Activated T-cell treated with anti-CD3 and anti-CD28 coated beads, Interleukin-2, amount 50 U/mL, for 48 hours (primary cell): ENCODE results near the gene KLHDC2.
"Not testable (repeated sequence)": the region's sequence is repeated elsewhere in the genome, so short reads cannot be mapped to it uniquely, and the experiment has no call there.

Experiments
- DNase-seq, 2 experiments: peaks; one replicate each; pipeline ENCODE4 v3.0.0-alpha.2; 2020

The KLHDC2 gene, protein sequence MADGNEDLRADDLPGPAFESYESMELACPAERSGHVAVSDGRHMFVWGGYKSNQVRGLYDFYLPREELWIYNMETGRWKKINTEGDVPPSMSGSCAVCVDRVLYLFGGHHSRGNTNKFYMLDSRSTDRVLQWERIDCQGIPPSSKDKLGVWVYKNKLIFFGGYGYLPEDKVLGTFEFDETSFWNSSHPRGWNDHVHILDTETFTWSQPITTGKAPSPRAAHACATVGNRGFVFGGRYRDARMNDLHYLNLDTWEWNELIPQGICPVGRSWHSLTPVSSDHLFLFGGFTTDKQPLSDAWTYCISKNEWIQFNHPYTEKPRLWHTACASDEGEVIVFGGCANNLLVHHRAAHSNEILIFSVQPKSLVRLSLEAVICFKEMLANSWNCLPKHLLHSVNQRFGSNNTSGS

DNA sequence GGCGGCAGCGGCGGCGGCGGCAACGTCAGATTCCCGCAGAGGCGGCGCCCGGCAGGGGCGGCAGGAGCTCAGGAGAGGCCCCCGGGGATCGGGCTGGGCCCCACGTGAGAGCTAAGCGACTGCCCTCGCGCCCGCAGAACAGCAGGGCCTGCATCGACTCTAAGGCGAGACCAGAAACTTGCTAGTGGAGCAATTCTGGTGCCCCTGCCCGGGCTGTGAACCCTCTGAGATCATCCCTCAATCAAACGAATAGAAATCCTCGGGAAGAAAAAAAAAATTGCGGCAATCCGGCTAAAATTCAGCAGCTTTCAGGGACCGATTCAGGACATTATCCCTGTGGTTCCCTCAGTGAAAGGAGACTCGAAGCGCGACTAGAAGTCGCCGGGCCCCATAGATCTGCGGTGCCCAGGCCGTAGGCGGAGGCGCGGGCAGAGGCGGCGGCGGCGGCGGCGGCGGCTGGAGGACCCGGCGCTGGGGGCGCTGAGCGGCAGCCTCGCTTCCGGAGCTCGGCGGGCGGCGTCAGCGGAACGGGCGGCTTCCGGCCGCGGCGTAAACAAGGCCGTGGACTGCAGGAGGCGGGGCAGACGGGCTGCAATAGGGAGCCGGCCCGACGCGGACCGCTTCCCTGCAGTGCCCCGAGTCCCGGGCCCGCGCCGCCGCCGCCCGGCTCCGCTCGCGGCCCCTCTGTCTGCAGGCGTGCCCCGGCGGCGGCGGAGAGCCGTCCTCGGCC is at the start of gene KLHDC2:
Gene KLHDC2 (plus strand): TSS at position 583 of the 730 bp plus-strand sequence. CDS start 316 bp downstream, outside the sequence.
- peak; percentile 88 to 93 for DNase-seq

DNA sequence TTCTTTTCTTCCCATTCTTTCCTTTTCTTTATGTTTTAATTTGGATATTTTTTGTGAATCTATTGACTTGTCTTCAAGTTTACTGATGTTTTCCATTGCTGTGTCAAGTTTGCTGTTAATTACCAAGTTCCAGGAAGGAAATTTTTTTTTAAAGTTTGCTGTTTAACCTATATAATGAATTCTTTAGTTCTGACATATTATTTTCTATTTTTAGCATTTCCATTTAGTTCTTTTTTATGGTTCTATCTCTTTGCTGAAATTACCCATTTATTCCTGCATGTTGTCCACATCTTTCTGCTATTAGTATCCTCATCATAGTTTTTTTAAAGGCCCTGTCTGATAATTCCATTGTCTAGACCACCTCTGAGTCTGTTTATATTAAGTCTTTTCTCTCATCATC is 47.2 kb upstream of the KLHDC2 start:
- no peak for DNase-seq

DNA sequence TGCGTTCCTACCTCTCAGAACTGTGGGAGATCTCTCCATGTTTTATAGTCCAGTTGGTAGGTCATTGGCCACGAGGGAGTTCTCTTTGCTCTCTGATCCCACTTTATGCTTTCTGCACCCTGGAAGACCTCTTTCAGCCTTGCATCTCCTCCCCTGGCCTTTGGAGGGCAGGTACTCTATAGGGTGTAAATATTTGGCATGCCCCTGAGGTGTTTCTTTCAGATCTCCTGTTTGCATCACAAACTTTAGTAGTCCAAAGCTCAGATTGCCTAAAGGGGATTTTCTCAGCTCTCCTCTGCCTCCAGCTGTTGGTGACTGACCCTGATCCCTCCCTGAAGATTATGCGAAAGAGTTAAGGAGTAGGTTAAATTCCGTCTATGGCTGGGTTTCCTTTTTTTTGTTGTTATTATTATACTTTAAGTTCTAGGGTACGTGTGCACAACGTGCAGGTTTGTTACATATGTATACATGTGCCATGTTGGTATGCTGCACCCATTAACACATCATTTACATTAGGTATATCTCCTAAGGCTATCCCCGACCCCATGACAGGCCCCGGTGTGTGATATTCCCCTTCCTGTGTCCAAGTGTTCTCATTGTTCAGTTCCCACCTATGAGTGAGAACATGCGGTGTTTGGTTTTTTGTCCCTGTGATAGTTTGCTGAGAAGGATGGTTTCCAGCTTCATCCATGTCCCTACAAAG is 46.1 kb upstream of the KLHDC2 start:
- not testable (repeated sequence) for DNase-seq

DNA sequence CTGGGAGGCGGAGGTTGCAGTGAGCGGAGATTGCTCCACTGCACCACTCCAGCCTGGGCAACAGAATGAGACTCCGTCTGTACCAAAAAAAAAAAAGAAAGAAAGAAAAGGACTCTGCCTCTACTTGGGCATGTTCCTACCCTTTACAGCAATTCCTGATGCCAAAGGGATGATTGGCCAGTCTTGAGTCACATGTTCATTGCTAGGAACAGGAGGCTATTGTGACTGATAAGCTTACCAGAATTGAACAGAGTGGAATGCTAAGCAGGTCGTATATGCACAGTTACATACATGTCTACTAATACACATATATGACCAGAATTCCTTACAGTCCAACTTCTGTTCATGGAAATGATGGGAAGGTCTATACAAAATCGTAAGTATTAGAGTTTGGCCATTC is 40.8 kb upstream of the KLHDC2 start:
- no peak for DNase-seq

DNA sequence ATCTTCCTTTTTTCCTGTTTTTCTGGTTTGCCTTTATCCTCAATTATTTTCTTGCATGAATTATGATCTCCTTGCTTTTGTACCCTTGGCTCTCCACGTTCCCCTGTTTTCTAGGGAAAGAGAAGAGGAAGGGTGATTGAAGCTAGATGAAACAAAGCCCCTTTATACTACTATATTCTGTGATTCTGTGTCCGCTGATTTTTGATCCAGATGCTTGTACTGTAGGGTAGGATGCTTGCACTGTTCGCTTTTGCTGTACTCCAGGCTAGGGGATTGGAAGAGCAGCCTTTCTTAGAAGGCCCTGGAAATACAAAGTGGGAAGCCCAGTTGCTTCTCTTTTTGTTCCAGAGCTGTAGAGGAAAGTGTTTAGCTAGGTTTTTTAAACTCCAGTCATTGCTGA is 35.1 kb upstream of the KLHDC2 start:
- DNase-seq, result no peak

DNA sequence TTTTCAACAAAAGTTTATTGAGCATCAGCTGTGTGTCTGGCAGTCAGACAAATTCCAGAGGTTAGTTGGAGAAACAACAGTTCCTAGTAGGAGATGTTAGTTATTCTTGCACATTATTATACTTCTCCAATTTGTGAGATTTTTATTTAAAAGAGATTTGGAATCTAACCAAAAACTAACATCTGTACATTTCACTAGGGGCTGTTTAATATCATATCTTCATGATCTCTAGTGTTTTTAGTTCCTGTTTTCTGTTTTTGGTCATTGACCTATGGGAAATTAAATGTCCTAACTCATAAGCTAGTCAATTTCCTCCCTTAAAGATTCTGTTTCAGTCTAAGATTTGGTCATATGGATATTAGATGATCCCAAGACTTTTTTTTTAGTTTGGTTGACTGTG is 34.1 kb upstream of the KLHDC2 start:
- no peak for DNase-seq

DNA sequence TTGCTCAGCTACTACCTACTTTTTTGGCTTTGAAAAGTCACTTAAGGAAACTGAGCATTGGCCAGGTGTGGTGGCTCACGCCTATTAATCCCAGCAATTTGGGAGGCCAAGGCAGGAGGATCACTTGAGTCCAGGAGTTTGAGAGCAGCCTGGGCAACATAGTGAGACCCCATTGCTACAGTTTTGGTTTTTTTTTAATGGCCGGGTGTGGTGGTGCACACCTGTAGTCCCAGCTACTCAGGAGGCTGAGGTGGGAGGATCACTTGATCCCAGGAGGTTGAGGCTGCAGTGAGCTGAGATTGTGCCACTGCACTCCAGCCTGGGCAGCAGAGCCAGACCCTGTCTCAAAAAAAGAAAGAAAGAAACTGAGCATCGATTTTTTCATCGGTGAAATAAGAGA is 32.3 kb upstream of the KLHDC2 start:
- DNase-seq, result not testable (repeated sequence)

DNA sequence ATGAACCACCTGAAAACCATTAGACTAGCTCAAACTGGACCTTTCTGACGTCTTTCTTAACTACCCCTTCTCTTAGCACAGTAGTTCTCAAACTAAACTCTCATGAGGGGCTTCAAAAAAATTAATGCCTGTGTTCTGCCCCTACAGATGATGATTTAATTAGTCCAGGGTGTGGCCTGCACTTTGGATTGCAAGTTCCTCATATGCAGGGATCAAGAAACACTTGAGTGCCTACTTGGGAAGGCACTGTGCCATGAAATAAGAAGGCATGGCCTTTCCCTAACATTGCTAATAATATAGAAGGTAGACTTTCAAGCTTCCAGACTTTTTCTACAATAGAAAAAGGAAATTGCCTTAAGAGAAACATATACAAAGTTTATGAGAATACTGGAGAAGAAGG is 22.8 kb upstream of the KLHDC2 start:
- DNase-seq, result no peak

DNA sequence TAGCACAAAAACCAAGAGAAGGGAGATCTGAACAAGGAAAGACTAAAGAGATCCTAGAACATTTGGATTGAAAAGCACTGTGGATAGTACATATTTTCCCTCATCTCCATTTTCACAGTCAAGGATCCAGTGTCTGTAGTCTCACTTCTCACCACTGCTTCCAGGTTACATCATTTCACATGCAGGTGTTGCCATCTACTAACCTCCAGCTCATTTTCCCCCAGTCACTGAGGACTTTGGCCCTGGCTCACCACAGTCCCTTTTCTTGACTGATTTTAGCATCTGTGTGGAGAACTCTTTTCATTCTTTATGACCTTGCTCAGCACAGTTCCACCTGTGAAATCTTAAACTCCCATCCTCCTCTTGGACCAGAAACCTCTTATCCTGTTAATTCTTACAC is 21.5 kb upstream of the KLHDC2 start:
- not testable (repeated sequence) for DNase-seq

DNA sequence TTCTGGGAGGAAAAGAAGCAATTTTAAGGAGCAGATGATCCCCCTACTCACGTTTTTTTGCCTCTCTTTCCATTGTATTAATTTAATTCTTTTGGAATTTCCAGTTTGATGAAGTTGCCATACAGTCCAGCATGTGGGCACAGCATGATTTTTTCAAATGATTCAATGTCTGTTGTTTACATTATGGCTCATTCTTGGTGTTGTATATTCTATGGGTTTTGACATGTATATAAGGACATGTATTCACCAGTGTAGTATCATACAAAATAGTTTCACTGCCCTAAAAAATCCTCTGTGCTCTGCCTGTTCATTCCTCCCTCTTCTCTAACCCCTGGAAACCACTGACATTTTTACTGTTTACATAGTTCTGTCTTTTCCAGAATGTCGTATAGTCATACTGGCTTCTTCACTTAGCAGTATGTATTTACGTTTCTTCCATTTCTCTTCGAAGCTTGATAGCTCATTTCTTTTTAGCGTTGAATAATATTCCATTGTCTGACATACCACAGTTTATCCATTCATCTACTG is 13.3 kb upstream of the KLHDC2 start:
- no peak for DNase-seq

DNA sequence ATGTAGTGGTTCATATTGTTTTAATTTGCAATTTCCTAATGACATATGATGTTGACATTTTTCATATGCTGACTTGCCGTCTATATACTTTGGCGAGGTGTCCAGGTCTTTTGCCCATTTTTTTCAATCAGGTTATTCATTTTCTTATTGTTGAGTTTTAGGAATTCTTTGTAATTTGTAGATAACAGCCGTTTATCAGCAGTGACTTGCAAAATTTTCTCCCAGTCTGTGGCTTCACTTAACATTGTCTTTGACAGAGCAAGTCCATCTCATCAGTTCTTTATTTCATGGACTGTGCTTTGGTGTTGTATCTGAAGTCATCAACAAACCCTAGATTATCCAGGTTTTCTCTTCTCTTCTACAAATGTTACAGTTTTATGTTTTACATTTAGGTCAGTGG is 12.6 kb upstream of the KLHDC2 start:
- DNase-seq, result no peak

DNA sequence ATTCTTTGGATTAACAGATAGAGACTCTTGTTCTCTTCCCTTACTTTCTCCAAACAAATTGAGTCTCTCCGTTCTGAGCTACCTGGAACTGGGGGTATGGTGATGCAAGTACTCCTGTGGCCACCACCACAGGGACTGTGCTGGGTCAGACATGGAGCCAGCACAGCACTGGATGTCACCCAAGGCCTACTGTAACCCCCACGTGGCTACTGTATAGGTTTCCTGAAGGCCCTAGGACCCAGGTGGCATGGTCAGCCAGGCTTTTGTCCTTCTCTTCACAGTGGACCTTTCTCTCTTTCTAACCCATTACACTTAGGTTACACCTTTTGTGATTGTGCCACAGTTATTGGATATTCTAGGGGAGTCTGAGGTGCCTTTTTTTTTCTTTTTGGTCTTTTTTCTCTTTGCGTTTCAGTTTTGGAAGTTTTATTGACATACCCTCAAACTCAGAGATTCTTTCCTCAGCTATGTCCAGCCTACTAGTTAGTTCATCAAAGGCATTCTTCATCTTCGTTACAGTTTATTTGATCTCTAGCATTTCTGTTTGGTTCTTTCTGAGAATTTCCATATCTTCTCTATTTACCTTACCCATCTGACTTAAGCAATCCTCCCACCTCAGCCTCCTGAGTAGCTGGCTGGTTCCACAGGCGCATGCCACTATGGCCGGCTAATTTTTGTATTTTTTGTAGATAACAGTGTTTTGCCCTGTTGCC is 6.0 kb upstream of the KLHDC2 start:
- DNase-seq, result no peak

DNA sequence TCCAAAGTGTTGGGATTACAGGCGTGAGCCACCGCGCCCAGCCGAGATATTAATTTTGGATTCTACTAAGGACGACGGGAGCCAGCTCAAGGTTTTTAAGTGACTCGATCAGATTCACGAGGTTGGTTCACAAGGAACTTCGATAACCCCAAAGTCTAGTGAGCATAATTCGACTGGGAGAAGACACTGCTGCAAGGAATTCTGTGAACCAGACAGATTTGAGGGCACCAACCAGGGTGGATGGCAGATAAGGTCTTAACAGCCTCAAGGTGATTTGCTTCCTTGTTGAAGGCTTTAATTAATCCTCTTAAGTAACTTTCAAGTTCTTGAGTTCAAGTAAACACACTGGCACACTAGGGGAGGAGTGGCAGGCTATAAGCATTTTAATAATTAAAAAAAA is 1.1 kb upstream of the KLHDC2 start:
- DNase-seq, result no peak

DNA sequence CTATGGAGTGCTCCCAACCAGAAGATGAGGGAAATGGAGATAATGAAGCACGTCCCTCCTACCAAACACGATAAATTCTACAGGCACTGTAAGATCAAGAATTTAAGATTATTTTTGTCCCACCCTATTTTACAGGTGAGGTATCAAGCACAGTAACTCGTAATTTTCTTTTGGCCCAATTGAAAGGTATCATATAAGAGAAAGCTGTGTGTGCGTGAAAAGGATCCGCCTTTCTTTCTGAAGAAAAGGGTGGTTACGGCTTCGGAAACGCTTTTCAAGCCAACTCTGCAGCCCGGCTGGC is 733 bp upstream of the KLHDC2 start:
- no peak for DNase-seq

DNA sequence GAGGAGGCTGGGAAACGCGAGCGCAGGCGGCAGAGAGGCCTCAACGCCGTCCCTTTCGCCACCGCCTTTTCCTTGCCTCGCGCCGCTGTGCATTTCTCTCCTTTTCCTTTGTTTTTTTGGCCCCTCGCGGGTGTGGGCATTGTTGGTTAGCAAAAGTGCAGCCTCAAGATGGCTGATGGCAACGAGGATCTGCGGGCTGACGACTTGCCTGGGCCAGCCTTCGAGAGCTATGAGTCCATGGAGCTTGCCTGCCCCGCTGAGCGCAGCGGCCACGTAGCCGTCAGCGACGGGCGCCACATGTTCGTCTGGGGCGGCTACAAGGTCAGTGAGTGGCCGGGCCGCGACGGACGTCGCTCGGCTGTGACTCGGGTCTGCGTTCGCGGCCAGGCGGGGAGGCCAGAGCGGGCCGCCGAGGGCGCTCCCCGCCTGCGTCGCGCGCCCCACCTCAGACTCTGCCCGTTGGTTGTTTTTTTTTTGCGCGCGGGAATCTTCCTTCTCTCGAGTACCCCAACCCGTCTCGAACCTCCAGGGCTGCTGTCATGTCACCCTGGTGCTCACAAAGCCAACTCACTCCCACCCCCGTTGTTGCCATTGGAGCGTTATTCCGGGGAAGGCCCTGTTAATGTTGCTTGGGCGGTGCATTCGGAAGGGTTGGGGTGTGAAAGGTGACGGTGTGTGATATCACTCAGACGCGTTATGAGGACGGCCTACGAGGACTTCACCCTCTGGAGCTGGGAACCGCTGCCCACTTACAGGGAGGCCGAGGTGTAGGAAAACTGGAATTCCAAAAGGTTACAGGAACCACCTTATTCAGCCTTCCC is 558 bp downstream of the KLHDC2 start:
- DNase-seq, result peak; percentile 82 to 83

DNA sequence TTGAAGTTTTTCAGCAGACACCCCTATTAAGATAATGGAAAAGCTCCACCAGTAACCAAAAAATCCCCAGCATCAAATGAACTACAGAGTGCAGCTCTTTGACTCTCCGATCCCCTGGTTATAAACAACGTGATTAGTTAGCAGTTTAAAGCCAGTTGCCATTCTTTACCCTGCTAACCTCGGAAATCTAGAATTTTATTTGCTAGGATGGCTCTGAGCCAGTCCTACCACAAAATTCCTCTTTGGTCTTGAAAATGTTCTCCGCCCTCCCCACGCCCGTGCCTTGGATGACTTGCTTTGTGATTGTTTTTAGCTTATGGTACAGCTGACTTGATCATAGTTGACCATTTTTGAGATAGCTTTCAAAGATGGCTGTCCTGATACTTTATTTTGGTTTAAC is 1.2 kb downstream of the KLHDC2 start:
- DNase-seq, result no peak

DNA sequence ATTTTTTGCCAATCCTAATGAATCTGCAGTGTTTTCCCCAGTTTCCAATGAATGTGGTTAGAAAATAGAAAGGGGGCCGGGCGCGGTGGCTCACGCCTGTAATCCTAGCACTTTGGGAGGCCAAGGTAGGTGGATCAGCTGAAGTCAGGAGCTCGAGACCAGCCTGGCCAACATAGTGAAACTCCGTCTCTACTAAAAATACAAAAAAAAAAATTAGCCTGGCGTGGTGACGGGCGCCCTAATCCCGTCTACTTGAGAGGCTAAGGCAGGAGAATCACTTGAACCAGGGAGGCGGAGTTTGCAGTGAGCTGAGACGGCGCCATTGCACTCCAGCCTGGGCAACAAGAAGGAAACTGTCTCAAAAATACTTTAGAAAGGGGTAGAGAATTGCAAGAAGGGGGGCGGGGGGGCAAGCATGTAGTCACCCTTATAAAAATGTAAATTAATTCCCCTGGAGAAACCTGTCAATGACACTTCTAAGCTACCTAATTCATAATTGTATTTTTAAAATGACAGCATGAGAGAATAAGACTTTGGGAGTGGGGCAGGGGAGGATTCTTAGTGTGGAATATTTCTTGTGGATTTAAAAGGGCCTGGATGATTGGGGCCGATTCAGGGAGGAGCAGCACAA is 1.7 kb downstream of the KLHDC2 start:
- DNase-seq, result no peak

DNA sequence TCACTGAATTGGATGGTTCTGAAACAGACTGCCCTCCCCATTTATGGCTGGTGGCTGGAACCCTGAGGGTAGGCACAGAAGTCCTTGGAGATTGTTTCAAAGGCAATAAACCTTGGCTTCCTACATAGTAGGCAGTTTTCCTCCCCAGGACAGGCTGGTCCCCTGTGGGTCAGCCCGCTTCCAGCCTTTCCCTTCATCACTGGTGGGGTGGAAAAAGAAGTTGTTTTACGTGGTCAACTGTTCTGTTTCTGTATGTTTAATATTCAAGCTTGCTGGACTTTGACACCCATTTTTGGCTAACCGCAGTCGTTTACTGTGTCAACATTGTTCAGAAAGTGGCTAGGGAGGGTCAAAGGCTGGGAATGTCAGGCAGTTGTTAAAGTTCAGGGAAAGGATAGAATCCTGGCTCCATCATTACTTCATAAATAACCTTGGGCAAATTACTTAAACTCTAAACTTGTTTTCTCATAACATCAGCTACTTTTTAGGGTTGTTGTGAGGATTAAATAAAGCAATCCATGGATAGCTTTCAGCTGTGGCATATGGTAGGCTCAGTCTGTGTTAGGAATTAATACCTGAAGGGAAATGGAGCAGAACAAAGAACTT is 2.4 kb downstream of the KLHDC2 start:
- DNase-seq, result no peak

DNA sequence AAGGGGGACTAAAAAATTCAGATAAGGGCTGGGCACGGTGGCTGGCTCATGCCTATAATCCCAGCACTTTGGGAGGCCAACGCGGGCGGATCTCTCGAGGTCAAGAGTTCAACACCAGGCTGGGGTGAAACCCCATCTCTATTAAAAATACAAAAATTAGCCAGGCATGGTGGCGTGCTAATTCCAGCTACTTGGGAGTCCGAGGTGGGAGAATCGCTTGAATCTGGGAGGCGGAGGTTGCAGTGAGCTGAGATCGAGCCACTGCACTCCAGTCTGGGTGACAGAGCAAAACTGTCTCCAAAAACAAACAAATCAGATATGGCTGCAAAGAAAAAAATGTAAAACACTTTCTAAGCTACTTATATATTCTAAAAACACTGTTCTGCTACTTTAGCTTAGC is 3.7 kb downstream of the KLHDC2 start:
- not testable (repeated sequence) for DNase-seq

DNA sequence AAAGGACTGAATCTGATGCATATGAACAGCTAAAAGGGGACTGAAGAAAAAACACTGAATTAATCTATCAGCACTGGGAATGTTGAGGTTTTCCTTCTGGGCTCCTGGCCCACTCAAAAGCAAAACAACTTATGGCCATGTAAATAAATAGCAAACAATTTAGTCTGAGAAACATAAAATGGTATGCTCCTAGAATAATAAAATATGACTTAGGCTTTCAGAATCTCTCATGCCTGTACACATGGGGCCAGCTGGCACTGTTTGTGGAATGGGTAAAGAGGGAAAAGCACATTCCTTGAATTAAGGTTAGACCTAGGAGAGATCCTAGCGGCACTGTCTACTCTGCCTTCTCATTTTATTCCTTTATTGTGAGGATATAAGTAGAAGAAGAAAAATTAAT is 6.2 kb downstream of the KLHDC2 start:
- no peak for DNase-seq

DNA sequence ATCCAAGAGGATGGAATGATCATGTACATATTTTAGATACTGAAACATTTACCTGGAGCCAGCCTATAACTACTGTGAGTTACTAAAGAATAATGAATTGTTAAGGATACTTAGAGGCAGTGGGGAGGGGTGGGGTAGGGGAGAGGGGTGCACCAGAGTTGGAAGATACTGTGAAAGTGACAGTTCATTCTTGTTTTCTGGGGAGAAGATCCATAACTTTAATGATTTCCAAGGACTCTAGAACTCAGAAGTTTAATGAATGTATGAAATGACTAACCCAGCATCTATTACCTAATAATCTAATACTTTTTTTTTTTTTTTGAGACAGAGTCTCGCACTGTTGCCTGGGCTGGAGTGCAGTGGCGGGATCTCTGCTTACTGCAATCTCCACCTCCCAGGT is 10.5 kb downstream of the KLHDC2 start:
- DNase-seq, result no peak
